HG02943 (cell line): ENCODE measurements around the gene PIEZO2.

Experiments used
- ATAC-seq: cut with Tn5 transposase; IDR thresholded peaks from one replicate; pipeline ENCODE4 v1.9.1; 2021; ENCODE audit warnings: mild to moderate bottlenecking, low read depth, moderate library complexity; ENCODE audit not compliant: unreplicated experiment

PIEZO2 gene

GRCh38 chr18:11114653-11115052, 34.7 kb downstream of the PIEZO2 start:
- ATAC-seq = no peak

- ATAC-seq = no peak
Observed at GRCh38 chr18:11113937-11114336, 35.4 kb downstream of the PIEZO2 start.

GRCh38 chr18:11113046-11113548, 36.3 kb downstream of the PIEZO2 start:
- ATAC-seq = no peak

- no peak for ATAC-seq
Observed at GRCh38 chr18:11112286-11112685, 37.1 kb downstream of the PIEZO2 start.

- no peak for ATAC-seq
Observed at GRCh38 chr18:11110509-11110908, 38.9 kb downstream of the PIEZO2 start.

- ATAC-seq = no peak
Observed at GRCh38 chr18:11108947-11109346, 40.4 kb downstream of the PIEZO2 start.

- ATAC-seq = no peak
Observed at GRCh38 chr18:11106894-11107293, 42.5 kb downstream of the PIEZO2 start.

GRCh38 chr18:11105463-11105862, 43.9 kb downstream of the PIEZO2 start:
- no peak for ATAC-seq

GRCh38 chr18:11104307-11104706, 45.1 kb downstream of the PIEZO2 start:
- no peak for ATAC-seq

GRCh38 chr18:11096839-11097750, 52.3 kb downstream of the PIEZO2 start:
- no peak for ATAC-seq

GRCh38 chr18:11096411-11096810, 53.0 kb downstream of the PIEZO2 start:
- no peak for ATAC-seq

GRCh38 chr18:11095674-11096293, 53.6 kb downstream of the PIEZO2 start:
- ATAC-seq = no peak

GRCh38 chr18:11095211-11095610, 54.2 kb downstream of the PIEZO2 start:
- ATAC-seq = no peak

GRCh38 chr18:11091746-11092145, 57.6 kb downstream of the PIEZO2 start:
- ATAC-seq = no peak

GRCh38 chr18:11089931-11090715, 59.2 kb downstream of the PIEZO2 start:
- ATAC-seq = no peak

GRCh38 chr18:11081009-11081532, 68.3 kb downstream of the PIEZO2 start:
- ATAC-seq = no peak

GRCh38 chr18:11078491-11078890, 70.9 kb downstream of the PIEZO2 start:
- ATAC-seq = no peak

GRCh38 chr18:11077548-11078187, 71.7 kb downstream of the PIEZO2 start:
- no peak for ATAC-seq

GRCh38 chr18:11074889-11075288, 74.5 kb downstream of the PIEZO2 start:
- ATAC-seq = no peak

- no peak for ATAC-seq
Observed at GRCh38 chr18:11073971-11074370, 75.4 kb downstream of the PIEZO2 start.
